HuH-7 (cell line): ENCODE data around the gene KRT85.

Experiments
- DNase-seq: peaks from one replicate; pipeline ENCODE4 v3.0.0; 2011; ENCODE audit warnings: low spot score

KRT85 gene

GRCh38 chr12:52364901-52365489 is 2.3 kb downstream of the KRT85 start:
- DNase-seq, result no peak

GRCh38 chr12:52364061-52364460 is 3.2 kb downstream of the KRT85 start:
- DNase-seq, result no peak

GRCh38 chr12:52363111-52363679 is 4.1 kb downstream of the KRT85 start:
- no peak for DNase-seq

- DNase-seq, result peak; percentile 63
These were observed 5.1 kb downstream of the KRT85 start for GRCh38 chr12:52362118-52362726.

- no peak for DNase-seq
These were observed 5.7 kb downstream of the KRT85 start for GRCh38 chr12:52361553-52361952.

GRCh38 chr12:52360663-52361271 is 6.5 kb downstream of the KRT85 start:
- no peak for DNase-seq

GRCh38 chr12:52360106-52360662 is 7.1 kb downstream of the KRT85 start:
- no peak for DNase-seq

- DNase-seq, result no peak
These were observed 7.6 kb downstream of the KRT85 start for GRCh38 chr12:52359621-52360061.

GRCh38 chr12:52358575-52359350 is 8.5 kb downstream of the KRT85 start:
- DNase-seq, result no peak

- DNase-seq, result no peak
These were observed 10.3 kb downstream of the KRT85 start for GRCh38 chr12:52356762-52357580.

GRCh38 chr12:52356031-52356761 is 11.1 kb downstream of the KRT85 start:
- no peak for DNase-seq

- DNase-seq, result no peak
These were observed 12.1 kb downstream of the KRT85 start for GRCh38 chr12:52355176-52355575.

GRCh38 chr12:52354200-52354599 is 13.1 kb downstream of the KRT85 start:
- DNase-seq, result no peak

- DNase-seq, result no peak
These were observed 13.5 kb downstream of the KRT85 start for GRCh38 chr12:52353766-52354165.

- no peak for DNase-seq
These were observed 14.3 kb downstream of the KRT85 start for GRCh38 chr12:52352951-52353350.

- no peak for DNase-seq
These were observed 15.9 kb downstream of the KRT85 start for GRCh38 chr12:52351196-52352059.

- DNase-seq, result no peak
These were observed 16.5 kb downstream of the KRT85 start for GRCh38 chr12:52350786-52351185.

- DNase-seq, result no peak
These were observed 17.2 kb downstream of the KRT85 start for GRCh38 chr12:52350021-52350620.

GRCh38 chr12:52349196-52349595 is 18.1 kb downstream of the KRT85 start:
- no peak for DNase-seq
